Mesothelial cell of epicardium (in vitro differentiated cells): ENCODE measurements around the gene HAGHL. TPM values are rescaled to one million over a fixed set of nuclear protein-coding genes. Genes with fewer than 3 reads are reported as not detected.

Experiments
- DNase-seq, 2 experiments: peaks; one replicate each; pipeline ENCODE4 v3.0.0; 2021; ENCODE audit warnings: low spot score in 2 of 2; ENCODE audit not compliant: unreplicated experiment in 2 of 2
- H3K27ac Mint-ChIP-seq: 2 replicates; pipeline ENCODE4 v1.8.0; 2021; ENCODE audit warnings: mixed read lengths
- H3K27me3 Mint-ChIP-seq: 2 replicates; pipeline ENCODE4 v1.8.0; 2021; ENCODE audit warnings: low read depth, mixed read lengths
- H3K36me3 Mint-ChIP-seq: 2 replicates; pipeline ENCODE4 v1.8.0; 2021; ENCODE audit warnings: mixed read lengths
- H3K4me1 Mint-ChIP-seq: 2 replicates; pipeline ENCODE4 v1.8.0; 2021; ENCODE audit warnings: mixed read lengths
- H3K4me3 Mint-ChIP-seq: 2 replicates; pipeline ENCODE4 v1.8.0; 2021; ENCODE audit warnings: mild to moderate bottlenecking, moderate library complexity, mixed read lengths
- H3K9me3 Mint-ChIP-seq: 2 replicates; pipeline ENCODE4 v1.8.0; 2021; ENCODE audit warnings: mixed read lengths
- CTCF ChIP-seq: fragments of 200-600 bp; sonication (generic); IDR thresholded peaks from one replicate; pipeline ENCODE4 v1.5.0; 2021; ENCODE audit warnings: antibody characterized with exemption; ENCODE audit not compliant: unreplicated experiment
- total RNA-seq: library from RNA; stranded (reverse); gene quantifications from 3 replicates; pipeline ENCODE4 v1.2.1, GENCODE V29; 2021

Gene HAGHL
- total RNA-seq, 1 donor from 2014 or later = 6.4 TPM

- peak overlapping the region; percentile 8 for H3K4me3 Mint-ChIP-seq
- H3K27ac Mint-ChIP-seq = no peak overlapping the region
- TF ChIP-seq CTCF = no peak
Measured at GRCh38 chr16:725463-726187, 1.3 kb upstream of the HAGHL start.

DNA sequence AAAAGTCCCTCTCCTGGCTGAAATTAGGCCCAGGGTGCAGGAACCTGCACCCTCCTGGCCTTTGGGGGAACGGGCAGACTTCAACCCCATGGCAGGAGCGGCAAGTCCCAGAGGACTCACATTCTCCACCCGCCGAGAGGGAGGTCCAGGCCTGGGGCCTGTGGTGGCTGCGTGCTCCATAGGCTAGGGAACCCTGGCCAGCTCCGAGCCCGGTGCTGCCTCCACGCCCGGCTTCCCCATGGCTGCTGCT, 793 bp upstream of the HAGHL start:
- H3K4me1 Mint-ChIP-seq = no peaks in the 10 kb centered on the region

More at GRCh38 chr16:725463-726187, 1.3 kb upstream of the HAGHL start:
- no peak for DNase-seq
- H3K4me1 Mint-ChIP-seq = no peaks in the 10 kb centered on the region
- H3K27me3 Mint-ChIP-seq = peaks cover 18% of the 10 kb centered on the region
- H3K9me3 Mint-ChIP-seq = no peaks in the 10 kb centered on the region
- no peaks in the 10 kb centered on the region for H3K36me3 Mint-ChIP-seq

GRCh38 chr16:727291-727977, 528 bp downstream of the HAGHL start:
- Mint-ChIP-seq H3K36me3 (no peaks in the 10 kb centered on the region), H3K4me1 (no peaks in the 10 kb centered on the region), H3K9me3 (no peaks in the 10 kb centered on the region), H3K4me3 (peak overlapping the region; percentile 20), H3K27ac (no peak overlapping the region), H3K27me3 (peaks cover 18% of the 10 kb centered on the region)
- no peak for DNase-seq
- TF ChIP-seq CTCF = no peak

More for the DNA sequence above, 793 bp upstream of the HAGHL start:
- peaks cover 18% of the 10 kb centered on the region for H3K27me3 Mint-ChIP-seq
- H3K27ac Mint-ChIP-seq = no peak overlapping the region
- peak overlapping the region; percentile 60 for H3K4me3 Mint-ChIP-seq
- H3K36me3 Mint-ChIP-seq = no peaks in the 10 kb centered on the region
- no peaks in the 10 kb centered on the region for H3K9me3 Mint-ChIP-seq
- DNase-seq = no peak
- no peak for TF ChIP-seq CTCF

DNA sequence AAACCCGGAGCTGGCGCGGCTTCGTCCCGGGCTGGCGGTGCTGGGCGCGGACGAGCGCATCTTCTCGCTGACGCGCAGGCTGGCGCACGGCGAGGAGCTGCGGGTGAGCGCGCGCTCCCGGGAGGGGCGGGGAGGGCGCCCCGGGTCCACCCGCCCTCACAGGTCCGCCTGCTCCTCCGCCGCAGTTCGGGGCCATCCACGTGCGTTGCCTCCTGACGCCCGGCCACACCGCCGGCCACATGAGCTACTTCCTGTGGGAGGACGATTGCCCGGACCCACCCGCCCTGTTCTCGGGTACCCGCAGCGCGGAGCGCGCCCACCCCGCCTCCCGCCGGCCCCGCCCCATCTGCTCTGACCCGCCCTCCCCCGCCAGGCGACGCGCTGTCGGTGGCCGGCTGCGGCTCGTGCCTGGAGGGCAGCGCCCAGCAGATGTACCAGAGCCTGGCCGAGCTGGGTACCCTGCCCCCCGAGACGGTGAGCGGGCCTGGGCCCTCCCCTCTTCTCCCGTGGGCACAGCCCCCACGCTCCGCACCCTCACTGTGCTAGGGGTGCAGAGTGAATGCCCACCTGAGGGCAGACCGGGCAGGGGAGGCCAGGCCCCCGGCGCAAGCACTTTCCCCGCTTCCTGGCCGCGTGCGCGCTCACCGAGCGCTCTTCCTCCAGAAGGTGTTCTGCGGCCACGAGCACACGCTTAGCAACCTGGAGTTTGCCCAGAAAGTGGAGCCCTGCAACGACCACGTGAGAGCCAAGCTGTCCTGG, 1.4 kb downstream of the HAGHL start:
- no peak for TF ChIP-seq CTCF
- Mint-ChIP-seq H3K4me3 (peak overlapping the region; percentile 53), H3K9me3 (no peaks in the 10 kb centered on the region), H3K4me1 (no peaks in the 10 kb centered on the region), H3K27ac (no peak overlapping the region), H3K27me3 (peaks cover 18% of the 10 kb centered on the region), H3K36me3 (peaks cover 1% of the 10 kb centered on the region)
- peak in 1 of 2 experiments; percentile 58 for DNase-seq

- Mint-ChIP-seq H3K4me1 (no peaks in the 10 kb centered on the region), H3K36me3 (peaks cover 1% of the 10 kb centered on the region), H3K27me3 (peaks cover 18% of the 10 kb centered on the region), H3K9me3 (no peaks in the 10 kb centered on the region), H3K4me3 (no peak overlapping the region), H3K27ac (no peak overlapping the region)
- DNase-seq = no peak
- TF ChIP-seq CTCF = no peak
Measured at GRCh38 chr16:728890-729744, 2.2 kb downstream of the HAGHL start.
